ENCODE data around the gene DLX2.

- TF ChIP-seq ZNF565 (CRISPR knock-in tag; conservative IDR thresholded peaks at IDR 0.05; ENCODE audit: low read depth) (no peak), CSDC2 (CRISPR knock-in tag; IDR thresholded peaks at IDR 0.05) (no peak), PATZ1 (CRISPR knock-in tag; IDR thresholded peaks at IDR 0.05; ENCODE audit: borderline replicate concordance) (no peak), CREB5 (CRISPR knock-in tag; IDR thresholded peaks at IDR 0.05; ENCODE audit: low read depth) (no peak), PPARA (CRISPR knock-in tag; IDR thresholded peaks at IDR 0.05; ENCODE audit: borderline replicate concordance) (no peak), POU6F1 (CRISPR knock-in tag; IDR thresholded peaks at IDR 0.05; ENCODE audit: borderline replicate concordance, low read depth) (no peak), ZNF70 (CRISPR knock-in tag; IDR thresholded peaks at IDR 0.05) (no peak), ZFP3 (CRISPR knock-in tag; IDR thresholded peaks at IDR 0.05) (no peak), ISL1 (CRISPR knock-in tag; IDR thresholded peaks at IDR 0.05) (no peak)
Observed at GRCh38 chr2:172134270-172134669, 31.6 kb upstream of the DLX2 start.
